ENCODE data around the gene STX2. TPM values are rescaled to one million over a fixed set of nuclear protein-coding genes. Genes with fewer than 3 reads are reported as not detected.
"Not testable (repeated sequence)": the region's sequence is repeated elsewhere in the genome, so short reads cannot be mapped to it uniquely, and the experiment has no call there.

Gene STX2
- polyA plus RNA-seq, 1 donor from 2014 or later = 67.0 TPM

DNA sequence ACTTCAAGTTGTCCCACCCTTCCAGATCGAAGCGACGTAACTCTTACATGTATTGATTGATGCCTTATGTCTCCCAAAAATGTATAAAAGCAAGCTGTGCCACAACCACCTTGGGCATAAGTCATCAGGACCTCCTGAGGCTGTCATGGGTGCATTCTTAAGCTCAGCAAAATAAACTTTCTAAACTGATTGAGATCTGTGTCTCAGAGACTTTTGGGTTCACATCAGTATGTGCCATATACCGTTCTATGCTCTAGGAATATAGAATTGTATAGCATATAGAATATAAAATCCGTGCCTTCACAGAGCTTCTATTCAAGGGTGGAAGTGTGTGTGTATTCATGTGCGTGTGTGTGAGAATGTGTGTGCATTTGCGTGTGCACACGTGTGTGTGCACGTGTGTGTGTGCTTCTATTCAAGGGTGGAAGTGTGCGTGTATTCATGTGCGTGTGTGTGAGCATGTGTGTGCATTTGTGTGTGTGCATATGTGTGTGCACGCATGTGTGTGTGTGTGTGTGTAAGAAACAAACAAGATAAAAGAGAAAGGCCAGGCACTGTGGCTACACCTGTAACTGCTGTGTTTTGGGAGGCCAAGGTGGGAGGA, 11.5 kb upstream of the STX2 start:
- Histone ChIP-seq H3K27ac (ENCODE audit: low read length) (no peak overlapping the region), H3K36me3 (ENCODE audit: insufficient read depth, low read length) (no peaks in the 10 kb centered on the region), H2AFZ (ENCODE audit: low read depth, low read length) (no peak overlapping the region), H3K9ac (ENCODE audit: low read length) (no peak overlapping the region), H3F3A (ENCODE audit: insufficient read depth, low read length, poor library complexity, severe bottlenecking) (no peaks in the 10 kb centered on the region), H3K9me3 (ENCODE audit: low read length) (no peaks in the 10 kb centered on the region), H3K9me2 (ENCODE audit: insufficient read depth, low read length) (no peaks in the 10 kb centered on the region), H4K20me1 (ENCODE audit: insufficient read depth) (no peaks in the 10 kb centered on the region), H3K4me3 (ENCODE audit: low read length) (no peak overlapping the region), H3K27me3 (ENCODE audit: insufficient read depth, low read depth, low read length) (no peaks in the 10 kb centered on the region), H3K79me2 (replicated peaks; ENCODE audit: insufficient read depth, low read length) (no peaks in the 10 kb centered on the region), H3K4me2 (ENCODE audit: low read length) (no peak overlapping the region)
- TF ChIP-seq TAF1 (IDR thresholded peaks at IDR 0.05; ENCODE audit: low read depth) (no peak), EZH2 (IDR thresholded peaks at IDR 0.05; ENCODE audit: borderline replicate concordance, insufficient read depth, low read length, poor library complexity, severe bottlenecking) (no peak), EP300 (conservative IDR thresholded peaks at IDR 0.05; ENCODE audit: poor library complexity, severe bottlenecking) (no peak), SMC3 (conservative IDR thresholded peaks at IDR 0.05; ENCODE audit: poor library complexity) (no peak), RAD21 (conservative IDR thresholded peaks at IDR 0.05) (no peak), MXI1 (conservative IDR thresholded peaks at IDR 0.05; ENCODE audit: poor library complexity, severe bottlenecking) (no peak), POLR2AphosphoS5 (IDR thresholded peaks at IDR 0.05) (no peak)
- TF ChIP-seq, protein P1, sequence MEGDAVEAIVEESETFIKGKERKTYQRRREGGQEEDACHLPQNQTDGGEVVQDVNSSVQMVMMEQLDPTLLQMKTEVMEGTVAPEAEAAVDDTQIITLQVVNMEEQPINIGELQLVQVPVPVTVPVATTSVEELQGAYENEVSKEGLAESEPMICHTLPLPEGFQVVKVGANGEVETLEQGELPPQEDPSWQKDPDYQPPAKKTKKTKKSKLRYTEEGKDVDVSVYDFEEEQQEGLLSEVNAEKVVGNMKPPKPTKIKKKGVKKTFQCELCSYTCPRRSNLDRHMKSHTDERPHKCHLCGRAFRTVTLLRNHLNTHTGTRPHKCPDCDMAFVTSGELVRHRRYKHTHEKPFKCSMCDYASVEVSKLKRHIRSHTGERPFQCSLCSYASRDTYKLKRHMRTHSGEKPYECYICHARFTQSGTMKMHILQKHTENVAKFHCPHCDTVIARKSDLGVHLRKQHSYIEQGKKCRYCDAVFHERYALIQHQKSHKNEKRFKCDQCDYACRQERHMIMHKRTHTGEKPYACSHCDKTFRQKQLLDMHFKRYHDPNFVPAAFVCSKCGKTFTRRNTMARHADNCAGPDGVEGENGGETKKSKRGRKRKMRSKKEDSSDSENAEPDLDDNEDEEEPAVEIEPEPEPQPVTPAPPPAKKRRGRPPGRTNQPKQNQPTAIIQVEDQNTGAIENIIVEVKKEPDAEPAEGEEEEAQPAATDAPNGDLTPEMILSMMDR (IDR thresholded peaks at IDR 0.05; ENCODE audit: poor library complexity, severe bottlenecking) = no peak
- TF ChIP-seq, protein P2, sequence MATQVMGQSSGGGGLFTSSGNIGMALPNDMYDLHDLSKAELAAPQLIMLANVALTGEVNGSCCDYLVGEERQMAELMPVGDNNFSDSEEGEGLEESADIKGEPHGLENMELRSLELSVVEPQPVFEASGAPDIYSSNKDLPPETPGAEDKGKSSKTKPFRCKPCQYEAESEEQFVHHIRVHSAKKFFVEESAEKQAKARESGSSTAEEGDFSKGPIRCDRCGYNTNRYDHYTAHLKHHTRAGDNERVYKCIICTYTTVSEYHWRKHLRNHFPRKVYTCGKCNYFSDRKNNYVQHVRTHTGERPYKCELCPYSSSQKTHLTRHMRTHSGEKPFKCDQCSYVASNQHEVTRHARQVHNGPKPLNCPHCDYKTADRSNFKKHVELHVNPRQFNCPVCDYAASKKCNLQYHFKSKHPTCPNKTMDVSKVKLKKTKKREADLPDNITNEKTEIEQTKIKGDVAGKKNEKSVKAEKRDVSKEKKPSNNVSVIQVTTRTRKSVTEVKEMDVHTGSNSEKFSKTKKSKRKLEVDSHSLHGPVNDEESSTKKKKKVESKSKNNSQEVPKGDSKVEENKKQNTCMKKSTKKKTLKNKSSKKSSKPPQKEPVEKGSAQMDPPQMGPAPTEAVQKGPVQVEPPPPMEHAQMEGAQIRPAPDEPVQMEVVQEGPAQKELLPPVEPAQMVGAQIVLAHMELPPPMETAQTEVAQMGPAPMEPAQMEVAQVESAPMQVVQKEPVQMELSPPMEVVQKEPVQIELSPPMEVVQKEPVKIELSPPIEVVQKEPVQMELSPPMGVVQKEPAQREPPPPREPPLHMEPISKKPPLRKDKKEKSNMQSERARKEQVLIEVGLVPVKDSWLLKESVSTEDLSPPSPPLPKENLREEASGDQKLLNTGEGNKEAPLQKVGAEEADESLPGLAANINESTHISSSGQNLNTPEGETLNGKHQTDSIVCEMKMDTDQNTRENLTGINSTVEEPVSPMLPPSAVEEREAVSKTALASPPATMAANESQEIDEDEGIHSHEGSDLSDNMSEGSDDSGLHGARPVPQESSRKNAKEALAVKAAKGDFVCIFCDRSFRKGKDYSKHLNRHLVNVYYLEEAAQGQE (IDR thresholded peaks at IDR 0.05; ENCODE audit: borderline replicate concordance) = no peak

DNA sequence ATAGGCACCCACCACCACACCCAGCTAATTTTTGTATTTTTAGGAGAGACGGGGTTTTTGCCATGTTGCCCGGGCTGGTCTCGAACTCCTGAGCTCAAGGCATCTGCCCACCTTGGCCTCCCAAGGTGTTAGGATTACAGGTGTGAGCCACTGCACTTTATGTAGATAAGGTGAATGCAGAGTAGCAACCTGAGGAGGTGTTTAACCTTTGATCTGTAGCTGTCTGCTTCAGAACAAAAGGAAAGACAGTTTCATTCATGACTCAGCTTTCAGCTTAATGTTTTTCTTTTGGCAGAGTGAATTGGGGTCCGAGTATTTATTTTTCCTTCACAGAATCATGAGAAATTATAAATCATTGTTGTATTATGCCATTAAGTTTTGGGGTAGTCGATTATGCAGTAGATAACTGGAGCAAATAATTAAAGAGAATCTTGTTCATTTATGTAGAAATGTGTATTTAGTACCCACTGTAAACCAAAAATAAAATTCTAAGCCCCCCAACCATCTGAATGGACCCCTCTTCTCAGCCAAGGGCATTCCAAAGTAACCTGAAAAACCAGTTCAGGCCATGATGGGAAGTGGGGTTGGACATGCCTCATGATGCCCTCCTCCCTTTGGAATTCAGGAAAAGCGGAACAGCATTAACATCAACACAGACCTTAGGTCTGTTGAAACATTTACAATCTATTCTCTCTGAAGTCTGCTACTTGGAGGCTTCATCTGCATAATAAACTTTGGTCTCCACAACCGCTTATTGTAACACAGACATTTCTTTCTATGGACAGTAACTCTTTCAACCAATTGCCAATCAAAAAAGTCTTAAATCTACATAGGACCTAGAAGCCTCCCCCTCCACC, 10.7 kb upstream of the STX2 start:
- Histone ChIP-seq H3K36me3 (ENCODE audit: insufficient read depth, low read length) (no peaks in the 10 kb centered on the region), H3F3A (ENCODE audit: insufficient read depth, low read length, poor library complexity, severe bottlenecking) (no peaks in the 10 kb centered on the region), H4K20me1 (ENCODE audit: insufficient read depth) (no peaks in the 10 kb centered on the region), H3K9ac (ENCODE audit: low read length) (no peak overlapping the region), H3K27ac (ENCODE audit: low read length) (no peak overlapping the region), H3K27me3 (ENCODE audit: insufficient read depth, low read depth, low read length) (no peaks in the 10 kb centered on the region), H3K79me2 (replicated peaks; ENCODE audit: insufficient read depth, low read length) (no peaks in the 10 kb centered on the region), H3K4me3 (ENCODE audit: low read length) (no peak overlapping the region), H2AFZ (ENCODE audit: low read depth, low read length) (no peak overlapping the region), H3K4me2 (ENCODE audit: low read length) (no peak overlapping the region), H3K9me2 (ENCODE audit: insufficient read depth, low read length) (no peaks in the 10 kb centered on the region), H3K9me3 (ENCODE audit: low read length) (no peaks in the 10 kb centered on the region)
- no peak for TF ChIP-seq POLR2AphosphoS5 (IDR thresholded peaks at IDR 0.05)
- TF ChIP-seq, protein P1 (IDR thresholded peaks at IDR 0.05; ENCODE audit: poor library complexity, severe bottlenecking) = no peak
- no peak for TF ChIP-seq RAD21 (conservative IDR thresholded peaks at IDR 0.05)
- no peak for TF ChIP-seq SMC3 (conservative IDR thresholded peaks at IDR 0.05; ENCODE audit: poor library complexity)

DNA sequence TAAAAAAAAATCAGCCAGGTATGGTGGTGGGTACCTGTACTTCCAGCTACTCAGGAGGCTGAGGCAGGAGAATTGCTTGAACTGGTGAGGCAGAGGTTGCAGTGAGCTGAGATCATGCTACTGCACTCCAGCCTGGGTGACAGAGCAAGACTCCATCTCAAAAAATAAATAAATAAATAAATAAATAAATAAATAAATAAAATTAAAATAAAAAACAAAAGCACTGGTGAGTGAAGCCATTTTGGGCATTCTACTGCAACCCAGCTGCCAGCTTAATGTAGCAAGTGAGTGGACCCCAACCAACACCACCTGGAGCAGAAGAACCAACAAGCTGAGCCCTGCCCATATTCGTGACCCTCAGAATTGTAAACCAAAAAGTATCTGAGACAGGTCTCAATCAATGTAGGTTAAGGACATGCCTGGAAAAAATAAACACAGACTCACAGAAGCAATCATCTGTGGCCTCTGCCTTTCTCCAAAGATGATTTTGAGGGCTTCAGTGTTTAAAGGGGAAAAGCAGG, 9.8 kb upstream of the STX2 start:
- not testable (repeated sequence) for H3K4me2 ChIP-seq (ENCODE audit: low read length); H3K9me3 ChIP-seq (ENCODE audit: low read length); H3K9ac ChIP-seq (ENCODE audit: low read length); H3K27ac ChIP-seq (ENCODE audit: low read length); H3K79me2 ChIP-seq (replicated peaks; ENCODE audit: insufficient read depth, low read length); H3F3A ChIP-seq (ENCODE audit: insufficient read depth, low read length, poor library complexity, severe bottlenecking); H3K9me2 ChIP-seq (ENCODE audit: insufficient read depth, low read length); H3K27me3 ChIP-seq (ENCODE audit: insufficient read depth, low read depth, low read length); H2AFZ ChIP-seq (ENCODE audit: low read depth, low read length); H4K20me1 ChIP-seq (ENCODE audit: insufficient read depth); H3K4me3 ChIP-seq (ENCODE audit: low read length); H3K36me3 ChIP-seq (ENCODE audit: insufficient read depth, low read length)

DNA sequence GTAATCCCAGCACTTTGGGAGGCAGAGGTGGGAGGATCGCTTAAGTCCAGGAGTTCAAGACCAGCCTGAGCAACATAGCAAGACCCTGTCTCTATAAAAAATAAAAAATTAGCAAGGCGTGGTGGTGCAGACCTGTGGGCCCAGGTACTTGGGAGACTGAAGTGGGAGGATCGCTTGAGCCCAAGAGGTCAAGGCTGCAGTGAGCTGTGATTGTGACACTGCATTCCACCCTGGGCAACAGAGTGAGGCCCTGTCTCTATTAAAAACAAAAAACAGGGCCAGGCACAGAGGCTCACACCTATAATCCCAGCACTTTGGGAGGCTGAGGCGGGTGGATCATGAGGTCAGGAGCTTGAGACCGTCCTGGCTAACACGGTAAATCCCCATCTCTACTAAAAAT, 9.1 kb upstream of the STX2 start:
- not testable (repeated sequence) for H3K27me3 ChIP-seq (ENCODE audit: insufficient read depth, low read depth, low read length); H3K9me3 ChIP-seq (ENCODE audit: low read length); H3K4me2 ChIP-seq (ENCODE audit: low read length); H3K4me3 ChIP-seq (ENCODE audit: low read length); H3F3A ChIP-seq (ENCODE audit: insufficient read depth, low read length, poor library complexity, severe bottlenecking); H2AFZ ChIP-seq (ENCODE audit: low read depth, low read length); H3K9ac ChIP-seq (ENCODE audit: low read length); H4K20me1 ChIP-seq (ENCODE audit: insufficient read depth); H3K9me2 ChIP-seq (ENCODE audit: insufficient read depth, low read length); H3K79me2 ChIP-seq (replicated peaks; ENCODE audit: insufficient read depth, low read length); H3K27ac ChIP-seq (ENCODE audit: low read length); H3K36me3 ChIP-seq (ENCODE audit: insufficient read depth, low read length)
